Metanephros (tissue), 1 donor: ENCODE data around the gene EPGN. TPM values are rescaled to one million over a fixed set of nuclear protein-coding genes. Genes with fewer than 3 reads are reported as not detected.

Experiments used
- total RNA-seq: library from RNA; depleted of rRNA; stranded (reverse); fragments of >200 nt; gene quantifications from one replicate; pipeline ENCODE4 v1.2.3, GENCODE V29; 2014

Gene EPGN, protein sequence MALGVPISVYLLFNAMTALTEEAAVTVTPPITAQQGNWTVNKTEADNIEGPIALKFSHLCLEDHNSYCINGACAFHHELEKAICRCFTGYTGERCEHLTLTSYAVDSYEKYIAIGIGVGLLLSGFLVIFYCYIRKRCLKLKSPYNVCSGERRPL
- total RNA-seq: 0.88 TPM

DNA sequence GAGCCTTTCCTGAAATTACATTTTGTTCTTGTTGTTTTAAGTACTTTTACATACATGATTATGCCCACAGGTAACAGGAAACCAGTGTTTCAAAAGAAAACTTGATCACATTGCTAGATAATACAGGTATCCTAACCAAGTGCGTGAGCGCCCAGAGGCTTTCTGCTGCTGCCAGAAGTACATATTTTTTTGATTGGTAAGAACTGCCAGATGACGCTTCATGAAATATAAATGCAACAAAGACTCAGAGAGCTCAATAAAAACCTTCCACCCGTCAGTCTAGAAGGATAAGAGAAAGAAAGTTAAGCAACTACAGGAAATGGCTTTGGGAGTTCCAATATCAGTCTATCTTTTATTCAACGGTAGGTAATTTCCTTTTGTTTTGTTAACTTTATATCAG is at the start of gene EPGN:
EPGN (plus strand) TSS at position 256 of the 400 bp plus-strand sequence; CDS start at position 320, 64 bp downstream.

GRCh38 chr4:74364652-74365491 is 56.6 kb downstream of the EPGN start, which contains the start of gene EREG:
TSS of gene EREG (plus strand) at chr4:74365145. CDS start at chr4:74365309, 164 bp downstream.

Other genes starting within 250 kb of the EPGN start
- gene CXCL2, start 209.3 kb upstream of the EPGN start, total RNA-seq: 13.4 TPM
- 25.3 TPM for gene MTHFD2L, start 150.4 kb upstream of the EPGN start, total RNA-seq
- 0.23 TPM for gene EREG, start 56.7 kb downstream of the EPGN start, total RNA-seq
- 0.29 TPM for gene AREG, start 136.7 kb downstream of the EPGN start, total RNA-seq